Left lung (tissue), 10 donors: ENCODE results near the gene DNM3. TPM values are rescaled to one million over a fixed set of nuclear protein-coding genes. Genes with fewer than 3 reads are reported as not detected.

Experiments
- ATAC-seq: fragments of 200-7000 bp; cut with Tn5 transposase; one replicate; pipeline ENCODE4 v1.9.1; 2020; ENCODE audit warnings: moderate library complexity
- DNase-seq, 4 donors: peaks; one replicate each; pipeline ENCODE4 v3.0.0-alpha.2; 2013 to 2020
- H3K27ac ChIP-seq, 2 donors: fragments of 200-600 bp; sonication (generic) in 1 of 2; one replicate each; pipeline versions ENCODE4 v1.5.0 to v1.8.0; 2020 to 2021
- H3K27me3 ChIP-seq, 2 donors: fragments of 200-600 bp; sonication (generic) in 1 of 2; one replicate each; pipeline versions ENCODE4 v1.5.0 to v1.8.0; 2020 to 2021
- H3K36me3 ChIP-seq, 2 donors: fragments of 200-600 bp; sonication (generic) in 1 of 2; one replicate each; pipeline versions ENCODE4 v1.5.0 to v1.8.0; 2020 to 2021
- H3K4me1 ChIP-seq, 2 donors: fragments of 200-600 bp; one replicate each; pipeline ENCODE4 v1.8.0; 2021
- H3K4me3 ChIP-seq, 2 donors: fragments of 200-600 bp; sonication (generic) in 1 of 2; one replicate each; pipeline versions ENCODE4 v1.5.0 to v1.8.0; 2020 to 2021; ENCODE audit warnings: mild to moderate bottlenecking in 1 of 2
- H3K9me3 ChIP-seq, 2 donors: fragments of 200-600 bp; sonication (generic) in 1 of 2; one replicate each; pipeline versions ENCODE4 v1.5.0 to v1.8.0; 2020 to 2021
- intact Hi-C, 2 donors: fragments of 100-400 bp; cut with DNase I; formaldehyde crosslinking; loops; one replicate each; pipeline versions ENCODE4 v1.11.2 to v1.14.2; 2022
- polyA plus RNA-seq, 6 donors: library from polyadenylated mRNA; unstranded; fragments of 120-200 nt; gene quantifications; one replicate each; pipeline ENCODE4 v1.2.1, GENCODE V29; 2013; ENCODE audit not compliant: insufficient read length in 6 of 6
- total RNA-seq, 2 donors: library from RNA; stranded (reverse); fragmentation: NEBNext Ultra II Directional; extraction: Animal tissue kit (Norgen Biotek cat#: 25700); gene quantifications; one replicate each; pipeline ENCODE4 v1.2.1, GENCODE V29; 2021
- TF ChIP-seq, protein P1 (sequence below), 2 donors: fragments of 200-600 bp; sonication (generic) in 1 of 2; IDR thresholded peaks; one replicate each; pipeline versions ENCODE4 v1.5.0 to v1.8.0; 2021; ENCODE audit warnings: antibody characterized with exemption in 2 of 2
- donor health status: DM: no; HTN: yes; CAD: no.
- donor health status: DM: no; HTN: no; CAD: no.

DNM3 gene
- total and polyA plus RNA-seq, 8 donors, result 5.2 to 7.7 (median 6.3) TPM

DNA sequence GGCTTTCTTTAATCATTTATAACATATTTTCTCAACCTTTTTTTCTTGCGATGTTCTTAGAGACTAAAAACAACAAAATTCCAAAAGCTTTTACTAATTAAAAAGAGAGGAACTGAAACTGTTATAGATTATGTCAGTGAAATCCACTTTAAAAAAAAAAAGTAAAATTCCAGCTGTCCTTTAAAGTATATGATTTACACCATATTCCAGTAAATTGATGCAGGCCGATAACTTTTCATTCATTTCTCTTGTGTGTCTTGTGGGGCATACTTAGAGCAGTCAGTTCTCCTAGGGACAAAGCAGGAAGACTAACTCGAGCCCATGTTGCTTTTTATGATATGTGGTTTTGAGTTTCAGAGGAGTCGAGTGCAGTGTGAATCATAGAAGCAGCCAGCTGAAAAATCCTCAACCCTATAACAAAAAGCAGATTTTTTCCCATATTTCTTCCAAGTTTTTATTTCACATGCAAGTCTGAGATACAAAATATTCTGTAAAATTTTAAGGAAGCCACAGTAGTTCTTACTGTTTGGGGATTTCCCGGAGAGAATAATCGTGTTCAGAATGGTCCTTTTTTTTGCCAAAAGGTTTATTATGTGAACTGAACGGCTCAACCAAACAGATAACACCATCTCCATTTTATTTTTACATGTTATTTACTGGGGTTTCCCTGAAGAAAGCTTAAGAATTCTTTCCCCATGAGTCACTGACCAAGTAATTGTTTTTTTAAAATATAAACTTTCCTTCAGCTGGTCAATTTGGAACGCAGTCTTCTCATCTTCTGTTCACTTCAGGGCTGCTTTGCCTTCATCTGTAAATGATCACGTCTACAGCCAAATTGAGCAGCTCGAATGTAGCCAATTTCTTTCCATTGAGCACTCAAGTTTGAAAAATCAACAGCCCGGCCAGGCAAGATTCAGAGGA is 502.2 kb downstream of the DNM3 start:
- Histone ChIP-seq H3K27ac (peak overlapping the region; percentile 13 to 60), H3K4me1 (peaks cover 0 to 9% of the 10 kb centered on the region in 2 donors), H3K9me3 (peaks cover 0 to 14% of the 10 kb centered on the region in 2 donors), H3K36me3 (no peaks in the 10 kb centered on the region), H3K27me3 (no peaks in the 10 kb centered on the region), H3K4me3 (no peak overlapping the region)
- DNase-seq (peak in 1 of 4 donors; percentile 40), ATAC-seq (peak; percentile 62)
- TF ChIP-seq, protein P1, sequence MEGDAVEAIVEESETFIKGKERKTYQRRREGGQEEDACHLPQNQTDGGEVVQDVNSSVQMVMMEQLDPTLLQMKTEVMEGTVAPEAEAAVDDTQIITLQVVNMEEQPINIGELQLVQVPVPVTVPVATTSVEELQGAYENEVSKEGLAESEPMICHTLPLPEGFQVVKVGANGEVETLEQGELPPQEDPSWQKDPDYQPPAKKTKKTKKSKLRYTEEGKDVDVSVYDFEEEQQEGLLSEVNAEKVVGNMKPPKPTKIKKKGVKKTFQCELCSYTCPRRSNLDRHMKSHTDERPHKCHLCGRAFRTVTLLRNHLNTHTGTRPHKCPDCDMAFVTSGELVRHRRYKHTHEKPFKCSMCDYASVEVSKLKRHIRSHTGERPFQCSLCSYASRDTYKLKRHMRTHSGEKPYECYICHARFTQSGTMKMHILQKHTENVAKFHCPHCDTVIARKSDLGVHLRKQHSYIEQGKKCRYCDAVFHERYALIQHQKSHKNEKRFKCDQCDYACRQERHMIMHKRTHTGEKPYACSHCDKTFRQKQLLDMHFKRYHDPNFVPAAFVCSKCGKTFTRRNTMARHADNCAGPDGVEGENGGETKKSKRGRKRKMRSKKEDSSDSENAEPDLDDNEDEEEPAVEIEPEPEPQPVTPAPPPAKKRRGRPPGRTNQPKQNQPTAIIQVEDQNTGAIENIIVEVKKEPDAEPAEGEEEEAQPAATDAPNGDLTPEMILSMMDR (IDR thresholded peaks at IDR 0.05), result no peak
- intact Hi-C loops, result no loop called here

DNA sequence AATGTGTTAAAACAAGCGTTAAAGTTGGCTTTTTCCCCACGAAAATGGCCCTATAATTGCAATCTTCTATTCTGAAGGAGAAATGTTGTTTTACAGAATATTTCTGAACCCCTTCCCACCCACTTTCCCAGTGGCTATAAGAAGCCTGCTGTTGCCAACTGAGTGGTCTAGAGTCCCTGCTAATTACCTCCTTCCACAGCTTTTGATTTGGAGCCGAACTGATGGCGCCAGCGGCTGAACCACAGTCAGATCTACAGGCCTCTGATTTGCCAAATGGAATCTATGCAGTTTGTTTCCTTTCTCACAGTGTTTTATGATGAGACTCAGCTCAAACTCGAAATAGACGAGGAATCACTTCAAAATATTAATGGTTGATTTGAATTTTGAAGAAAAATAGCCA is 503.1 kb downstream of the DNM3 start:
- no peak for ATAC-seq
- Histone ChIP-seq H3K27me3 (no peaks in the 10 kb centered on the region), H3K4me1 (peaks cover 0 to 9% of the 10 kb centered on the region in 2 donors), H3K36me3 (no peaks in the 10 kb centered on the region), H3K27ac (peak overlapping the region; percentile 13 to 60), H3K4me3 (no peak overlapping the region), H3K9me3 (peaks cover 0 to 14% of the 10 kb centered on the region in 2 donors)
- intact Hi-C loops, result no loop called here
- DNase-seq, result no peak
- TF ChIP-seq, protein P1 (IDR thresholded peaks at IDR 0.05), result no peak

DNA sequence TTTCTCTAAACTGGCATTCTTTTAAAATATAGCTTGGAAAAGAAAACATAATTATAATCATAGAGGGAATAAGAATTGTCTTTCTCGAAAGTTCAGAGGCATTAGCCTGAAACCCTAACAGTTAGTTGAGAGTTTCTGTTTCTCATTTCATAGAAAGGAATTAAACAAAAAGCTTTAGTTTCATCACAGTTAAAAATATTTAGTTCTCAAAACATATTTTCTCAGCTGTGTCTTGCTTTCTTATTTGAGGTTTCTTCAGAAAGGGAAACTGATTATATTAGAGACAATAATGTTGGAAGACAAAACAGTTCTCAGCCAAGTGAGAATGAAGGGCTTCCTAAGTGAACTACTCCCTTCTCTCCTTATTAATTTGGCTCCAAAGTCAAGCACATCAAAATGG is 503.8 kb downstream of the DNM3 start:
- H3K9me3 ChIP-seq, result peaks cover 0 to 14% of the 10 kb centered on the region in 2 donors
- H3K36me3 ChIP-seq, result no peaks in the 10 kb centered on the region
- TF ChIP-seq, protein P1 (IDR thresholded peaks at IDR 0.05), result no peak
- H3K27ac ChIP-seq, result peak overlapping the region in 1 of 2 donors; percentile 60
- no peak overlapping the region for H3K4me3 ChIP-seq
- no peaks in the 10 kb centered on the region for H3K27me3 ChIP-seq
- no peak for ATAC-seq
- intact Hi-C loops, result no loop called here
- peaks cover 0 to 9% of the 10 kb centered on the region in 2 donors for H3K4me1 ChIP-seq
- DNase-seq, result no peak

DNA sequence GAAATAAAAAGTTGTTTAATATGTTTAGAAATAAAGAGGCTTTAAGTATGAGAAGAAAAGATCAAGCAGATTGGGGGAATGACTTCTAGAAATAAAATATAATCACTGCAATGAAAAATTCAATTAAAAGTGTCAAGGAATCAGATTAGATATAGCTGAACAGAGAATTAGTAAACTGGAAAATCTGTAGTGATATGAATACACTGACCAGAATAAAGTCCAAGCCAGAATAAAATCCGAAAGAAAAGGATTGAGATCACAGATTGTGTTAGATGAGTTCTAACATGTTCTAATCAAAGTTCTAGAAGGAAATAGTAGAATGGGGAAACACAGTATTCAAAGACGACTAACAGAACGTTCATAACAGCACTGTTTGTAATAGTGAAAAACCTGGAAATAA is 506.1 kb downstream of the DNM3 start:
- Histone ChIP-seq H3K9me3 (peaks cover 0 to 14% of the 10 kb centered on the region in 2 donors), H3K27me3 (no peaks in the 10 kb centered on the region), H3K4me3 (no peak overlapping the region), H3K27ac (no peak overlapping the region), H3K4me1 (peaks cover 4 to 9% of the 10 kb centered on the region in 2 donors), H3K36me3 (no peaks in the 10 kb centered on the region)
- ATAC-seq (no peak), DNase-seq (no peak)
- TF ChIP-seq, protein P1 (IDR thresholded peaks at IDR 0.05), result no peak
- intact Hi-C loops, result no loop called here

DNA sequence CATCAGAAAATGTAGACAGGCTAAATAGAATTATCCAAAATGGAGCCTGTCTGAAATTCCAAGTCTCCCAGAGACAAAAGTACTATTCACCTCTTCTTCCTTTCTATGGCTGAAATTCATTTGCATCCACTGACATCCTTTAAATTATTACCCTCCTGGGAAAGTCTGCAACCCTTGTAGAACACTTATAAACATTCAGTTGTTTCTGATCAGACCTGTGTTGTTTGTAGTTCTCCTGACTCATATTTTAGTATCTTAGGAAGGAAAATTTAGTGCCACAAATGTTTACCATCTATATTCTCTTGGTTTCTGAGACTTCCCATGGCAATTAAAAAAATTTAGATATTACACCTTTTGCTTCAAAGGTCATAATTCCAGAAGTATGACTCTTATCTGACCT is 509.6 kb downstream of the DNM3 start:
- H3K27me3 ChIP-seq, result no peaks in the 10 kb centered on the region
- no peak for DNase-seq
- no peak overlapping the region for H3K4me3 ChIP-seq
- H3K9me3 ChIP-seq, result peaks cover 0 to 14% of the 10 kb centered on the region in 2 donors
- no peaks in the 10 kb centered on the region for H3K36me3 ChIP-seq
- H3K27ac ChIP-seq, result no peak overlapping the region
- intact Hi-C loops, result no loop called here
- TF ChIP-seq, protein P1 (IDR thresholded peaks at IDR 0.05), result no peak
- ATAC-seq, result no peak
- peaks cover 0 to 8% of the 10 kb centered on the region in 2 donors for H3K4me1 ChIP-seq
